NCI-H1092 treated with DMSO at 0.1 percent for 48 hours (cell line): ENCODE results near the gene SLC25A21.
A peak's percentile ranks its signal among the peaks of the same experiment; 100 is the strongest.
"Not testable (repeated sequence)": the region's sequence is repeated elsewhere in the genome, so short reads cannot be mapped to it uniquely, and the experiment has no call there.

ENCODE experiments used
- DNase-seq: peaks from one replicate; lab custom pipeline; 2025; lab: John Stamatoyannopoulos, UW

SLC25A21 gene

GRCh38 chr14:37172024-37172869 is at the start of gene SLC25A21:
Gene SLC25A21, minus strand, starts transcription at chr14:37172606.
- DNase-seq = peak; percentile 93

GRCh38 chr14:37221073-37221472 is 48.7 kb upstream of the SLC25A21 start:
- DNase-seq = no peak

- DNase-seq = no peak
These were observed 42.9 kb upstream of the SLC25A21 start for GRCh38 chr14:37215345-37215744.

GRCh38 chr14:37213016-37213415 is 40.6 kb upstream of the SLC25A21 start:
- DNase-seq = no peak

- no peak for DNase-seq
These were observed 38.0 kb upstream of the SLC25A21 start for GRCh38 chr14:37210448-37210847.

GRCh38 chr14:37209617-37210016 is 37.2 kb upstream of the SLC25A21 start:
- not testable (repeated sequence) for DNase-seq

GRCh38 chr14:37205623-37206605 is 33.5 kb upstream of the SLC25A21 start:
- not testable (repeated sequence) for DNase-seq

GRCh38 chr14:37203423-37203822 is 31.0 kb upstream of the SLC25A21 start:
- no peak for DNase-seq

GRCh38 chr14:37202812-37203211 is 30.4 kb upstream of the SLC25A21 start:
- no peak for DNase-seq

- DNase-seq = no peak
These were observed 29.9 kb upstream of the SLC25A21 start for GRCh38 chr14:37202265-37202664.

- DNase-seq = no peak
These were observed 29.3 kb upstream of the SLC25A21 start for GRCh38 chr14:37201724-37202123.

- DNase-seq = no peak
These were observed 26.5 kb upstream of the SLC25A21 start for GRCh38 chr14:37198907-37199306.

GRCh38 chr14:37198273-37198598 is 25.8 kb upstream of the SLC25A21 start:
- DNase-seq = no peak

GRCh38 chr14:37197421-37198272 is 25.2 kb upstream of the SLC25A21 start, which contains the start of gene MIPOL1:
Gene MIPOL1, plus strand, starts transcription at chr14:37197937. Its CDS starts 49,952 bp downstream, at chr14:37247889.
- DNase-seq = peak; percentile 97

- DNase-seq = peak; percentile 22
These were observed 24.4 kb upstream of the SLC25A21 start for GRCh38 chr14:37196604-37197420.

GRCh38 chr14:37195327-37195726 is 22.9 kb upstream of the SLC25A21 start:
- DNase-seq = no peak

GRCh38 chr14:37194698-37195097 is 22.3 kb upstream of the SLC25A21 start:
- no peak for DNase-seq

- not testable (repeated sequence) for DNase-seq
These were observed 17.3 kb upstream of the SLC25A21 start for GRCh38 chr14:37189733-37190132.

GRCh38 chr14:37187840-37188577 is 15.6 kb upstream of the SLC25A21 start:
- DNase-seq = not testable (repeated sequence)

- DNase-seq = no peak
These were observed 14.9 kb upstream of the SLC25A21 start for GRCh38 chr14:37187294-37187693.
